Measurements from ENCODE around the gene OTOP2.
"Not testable (repeated sequence)": the region's sequence is repeated elsewhere in the genome, so short reads cannot be mapped to it uniquely, and the experiment has no call there.

- not testable (repeated sequence) for TF ChIP-seq EZH2 (IDR thresholded peaks at IDR 0.05; ENCODE audit: insufficient read depth, poor library complexity, severe bottlenecking); EZH2phosphoT487 (IDR thresholded peaks at IDR 0.05; ENCODE audit: insufficient read depth, low read depth)
These were observed 45.4 kb downstream of the OTOP2 start for GRCh38 chr17:74969501-74969900.
